Activated T-cell treated with anti-CD3 and anti-CD28 coated beads, Interleukin-2, amount 50 U/mL, for 72 hours (primary cell): ENCODE measurements around the gene DOCK2. TPM values are rescaled to one million over a fixed set of nuclear protein-coding genes. Genes with fewer than 3 reads are reported as not detected.
A peak's percentile ranks its signal among the peaks of the same experiment; 100 is the strongest.

Experiments
- ATAC-seq, 2 donors: fragments of 150-1000 bp; cut with Tn5 transposase; replicated peaks in 1 of 2; 2 replicates each; pipeline ENCODE4 v1.10.0; 2021; ENCODE audit warnings: moderate library complexity in 2 of 2, mild to moderate bottlenecking in 1 of 2
- DNase-seq, 2 donors: peaks; one replicate each; pipeline ENCODE4 v3.0.0; 2021 to 2022; ENCODE audit warnings: mixed read lengths in 1 of 2
- H3K27ac Mint-ChIP-seq: one replicate; pipeline ENCODE4 v1.8.0; 2022; ENCODE audit warnings: mild to moderate bottlenecking, moderate library complexity, mixed read lengths
- H3K27me3 Mint-ChIP-seq: one replicate; pipeline ENCODE4 v1.8.0; 2022; ENCODE audit warnings: low read depth, mixed read lengths
- H3K36me3 Mint-ChIP-seq, 2 donors: one replicate each; pipeline ENCODE4 v1.8.0; 2022; ENCODE audit warnings: mixed read lengths in 2 of 2, mild to moderate bottlenecking in 1 of 2; ENCODE audit not compliant: insufficient read depth in 2 of 2
- H3K4me1 Mint-ChIP-seq: one replicate; pipeline ENCODE4 v1.8.0; 2022; ENCODE audit warnings: low read depth, mixed read lengths
- H3K4me3 Mint-ChIP-seq, 2 donors: one replicate each; pipeline ENCODE4 v1.8.0; 2022; ENCODE audit warnings: mild to moderate bottlenecking in 2 of 2, mixed read lengths in 2 of 2, moderate library complexity in 2 of 2
- H3K9me3 Mint-ChIP-seq, 2 donors: one replicate each; pipeline ENCODE4 v1.8.0; 2022; ENCODE audit warnings: mixed read lengths in 2 of 2
- total RNA-seq, 2 donors: library from RNA; stranded (reverse); gene quantifications; one replicate each; pipeline ENCODE4 v1.2.3, GENCODE V29; 2022

The DOCK2 gene
- total RNA-seq, 2 donors from 2014 or later, result 242 to 245 TPM

DNA sequence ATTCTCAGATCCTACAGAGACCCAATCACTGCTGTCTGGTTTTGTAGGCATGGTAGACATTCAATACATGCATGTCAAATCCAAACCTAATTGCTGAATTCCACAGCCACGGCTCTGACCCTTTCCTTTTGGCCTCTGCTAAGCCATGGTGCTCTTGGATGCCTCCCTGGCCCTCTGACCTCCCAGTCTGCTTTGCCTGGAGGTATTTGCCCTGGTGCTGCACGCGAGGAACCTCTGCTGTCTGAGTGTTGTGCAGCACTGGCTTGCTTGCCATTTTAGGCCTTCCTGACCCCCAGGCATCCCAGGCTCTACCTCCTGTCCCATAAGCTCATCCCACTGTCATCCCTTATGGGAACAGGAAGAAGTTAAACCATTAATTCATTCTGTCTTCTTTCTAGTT is 60.9 kb downstream of the DOCK2 start:
- H3K27me3 Mint-ChIP-seq, result no peaks in the 10 kb centered on the region
- H3K9me3 Mint-ChIP-seq, result no peaks in the 10 kb centered on the region
- peak overlapping the region; percentile 47 for H3K27ac Mint-ChIP-seq
- no peak overlapping the region for H3K4me3 Mint-ChIP-seq
- peaks cover 11 to 37% of the 10 kb centered on the region in 2 donors for H3K36me3 Mint-ChIP-seq
- peaks cover 12% of the 10 kb centered on the region for H3K4me1 Mint-ChIP-seq
- no peak for DNase-seq
- no peak for ATAC-seq

DNA sequence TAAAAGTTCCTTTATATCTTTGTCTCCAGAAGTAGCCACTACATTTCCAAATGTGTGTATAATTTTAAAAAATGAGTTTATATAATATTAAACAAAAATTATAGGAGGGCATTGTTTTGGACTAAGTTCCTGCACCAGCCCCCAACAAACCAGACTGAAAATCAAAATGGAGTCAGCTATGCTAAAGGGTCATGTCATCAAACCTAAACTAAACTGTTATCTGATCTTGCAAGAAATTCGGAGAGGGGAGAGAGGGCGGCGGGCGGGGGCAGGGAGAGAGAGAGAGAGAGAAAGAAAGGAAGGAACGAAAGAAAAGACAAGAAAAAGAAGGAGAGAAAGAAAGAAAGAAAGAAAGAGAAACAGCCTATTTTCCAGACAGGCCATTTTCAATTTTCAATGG is 63.5 kb downstream of the DOCK2 start:
- H3K4me1 Mint-ChIP-seq, result peaks cover 38% of the 10 kb centered on the region
- no peak for DNase-seq
- no peaks in the 10 kb centered on the region for H3K27me3 Mint-ChIP-seq
- no peak for ATAC-seq
- no peak overlapping the region for H3K4me3 Mint-ChIP-seq
- no peak overlapping the region for H3K27ac Mint-ChIP-seq
- no peaks in the 10 kb centered on the region for H3K9me3 Mint-ChIP-seq
- H3K36me3 Mint-ChIP-seq, result peaks cover 13 to 39% of the 10 kb centered on the region in 2 donors

DNA sequence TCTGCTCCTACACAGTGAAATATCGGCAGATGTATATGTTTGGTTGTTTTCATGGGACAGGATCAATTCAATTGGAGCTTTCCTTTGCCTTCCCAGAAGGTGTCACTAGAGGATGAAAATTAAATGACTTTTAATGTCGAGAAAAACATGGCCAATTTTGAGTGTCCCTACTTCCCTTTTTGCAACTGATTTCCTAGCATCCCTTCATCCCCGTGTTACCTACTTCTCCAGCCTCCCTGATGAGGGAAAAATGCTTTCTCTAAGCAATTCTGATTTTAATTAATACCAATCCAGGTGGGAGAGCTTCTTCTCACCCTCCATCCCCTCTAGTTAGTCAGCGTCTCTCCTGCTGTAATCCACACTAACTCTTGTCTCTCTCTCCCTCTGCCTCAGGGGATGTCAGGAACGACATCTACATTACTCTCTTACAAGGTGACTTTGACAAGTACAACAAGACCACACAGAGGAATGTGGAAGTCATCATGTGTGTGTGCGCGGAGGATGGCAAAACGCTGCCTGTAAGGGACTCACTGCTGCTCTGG is 64.9 kb downstream of the DOCK2 start:
- Mint-ChIP-seq H3K36me3 (peaks cover 16 to 38% of the 10 kb centered on the region in 2 donors), H3K27me3 (no peaks in the 10 kb centered on the region), H3K4me1 (peaks cover 51% of the 10 kb centered on the region), H3K9me3 (no peaks in the 10 kb centered on the region), H3K4me3 (no peak overlapping the region), H3K27ac (peak overlapping the region; percentile 92)
- DNase-seq, result no peak
- ATAC-seq, result no peak

DNA sequence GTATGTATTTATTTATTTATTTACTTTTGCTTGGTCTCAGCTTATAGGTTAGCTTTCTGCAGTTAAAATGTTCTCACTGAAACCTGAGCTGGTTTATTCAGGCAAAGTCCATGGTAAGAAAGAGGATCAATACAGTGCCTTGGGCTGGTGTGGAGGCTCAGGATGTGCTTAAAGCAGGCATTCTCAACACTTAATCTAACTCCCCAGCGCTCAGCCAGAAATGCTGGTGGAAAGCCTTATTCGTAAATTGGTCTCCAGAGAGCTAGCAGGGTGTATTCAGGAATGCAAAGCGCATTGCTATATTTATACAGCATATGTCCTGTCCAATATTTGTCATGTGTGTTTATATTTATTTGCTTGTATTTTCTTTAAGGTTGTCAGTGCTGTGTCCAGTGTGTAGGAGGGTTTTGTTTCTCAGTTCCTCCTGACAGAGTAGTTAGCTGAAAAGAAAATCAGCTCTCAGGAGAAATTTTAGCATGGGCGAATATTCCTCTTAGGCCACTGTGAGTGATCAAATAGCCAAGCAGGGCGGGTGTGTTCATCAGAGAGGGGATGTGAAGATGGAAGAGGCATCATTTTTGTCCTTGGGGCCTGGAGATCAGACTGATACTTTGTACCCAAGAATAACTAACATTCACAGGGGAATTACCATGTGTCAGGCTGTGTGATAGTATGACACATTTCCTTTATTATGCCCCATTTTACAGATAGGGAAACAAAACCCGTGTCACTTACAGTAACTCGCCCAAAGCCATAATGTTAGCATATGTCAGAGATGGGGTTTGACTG is 65.8 kb downstream of the DOCK2 start:
- H3K27me3 Mint-ChIP-seq, result no peaks in the 10 kb centered on the region
- H3K4me1 Mint-ChIP-seq, result peaks cover 59% of the 10 kb centered on the region
- H3K4me3 Mint-ChIP-seq, result peak overlapping the region; percentile 28 to 67
- H3K9me3 Mint-ChIP-seq, result no peaks in the 10 kb centered on the region
- peaks cover 21 to 45% of the 10 kb centered on the region in 2 donors for H3K36me3 Mint-ChIP-seq
- H3K27ac Mint-ChIP-seq, result peak overlapping the region; percentile 92
- ATAC-seq (peak; percentile 88 to 90), DNase-seq (peak; percentile 22 to 36)

DNA sequence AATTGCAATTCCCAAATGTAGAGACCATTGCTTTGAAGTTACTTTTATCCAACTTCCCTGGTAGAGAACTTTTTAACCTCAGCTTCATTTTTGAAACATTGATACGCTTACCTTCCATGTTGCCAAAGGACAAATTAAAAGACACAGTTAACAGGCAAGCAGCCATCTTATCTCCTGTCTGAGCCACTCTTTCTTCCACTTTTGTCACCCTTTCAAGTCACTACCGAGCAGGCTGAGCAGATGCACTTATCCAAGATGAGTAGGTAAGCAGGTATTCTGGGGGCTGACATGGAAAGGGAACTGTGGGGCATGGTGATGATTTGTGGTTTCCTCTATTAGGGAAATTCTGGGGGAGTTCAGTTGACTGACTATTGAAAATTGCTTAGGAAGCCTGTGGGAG is 66.7 kb downstream of the DOCK2 start:
- no peaks in the 10 kb centered on the region for H3K9me3 Mint-ChIP-seq
- H3K4me3 Mint-ChIP-seq, result peak overlapping the region; percentile 7 to 32
- no peaks in the 10 kb centered on the region for H3K27me3 Mint-ChIP-seq
- DNase-seq (no peak), ATAC-seq (no peak)
- peaks cover 59% of the 10 kb centered on the region for H3K4me1 Mint-ChIP-seq
- H3K36me3 Mint-ChIP-seq, result peaks cover 17 to 46% of the 10 kb centered on the region in 2 donors
- peak overlapping the region; percentile 92 for H3K27ac Mint-ChIP-seq

DNA sequence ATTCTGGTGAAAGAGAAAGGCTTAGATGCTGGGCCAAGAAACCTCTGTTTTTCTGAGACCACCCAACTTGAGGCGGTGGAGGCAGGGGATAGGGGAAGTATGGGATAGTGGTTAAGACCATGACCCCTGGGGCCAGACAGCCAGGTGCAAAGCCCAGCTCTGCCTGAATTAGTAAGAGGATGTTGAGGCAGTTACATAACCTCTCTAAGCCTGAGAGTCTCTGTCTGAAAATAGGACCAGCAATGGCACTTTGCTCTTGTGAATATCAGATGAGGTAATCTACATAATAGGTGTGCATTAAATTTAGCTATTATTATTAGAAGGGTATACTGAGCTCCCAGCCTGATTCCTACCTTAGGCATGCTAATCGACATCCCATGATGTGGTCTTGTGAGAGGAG is 68.2 kb downstream of the DOCK2 start:
- H3K9me3 Mint-ChIP-seq, result no peaks in the 10 kb centered on the region

DNA sequence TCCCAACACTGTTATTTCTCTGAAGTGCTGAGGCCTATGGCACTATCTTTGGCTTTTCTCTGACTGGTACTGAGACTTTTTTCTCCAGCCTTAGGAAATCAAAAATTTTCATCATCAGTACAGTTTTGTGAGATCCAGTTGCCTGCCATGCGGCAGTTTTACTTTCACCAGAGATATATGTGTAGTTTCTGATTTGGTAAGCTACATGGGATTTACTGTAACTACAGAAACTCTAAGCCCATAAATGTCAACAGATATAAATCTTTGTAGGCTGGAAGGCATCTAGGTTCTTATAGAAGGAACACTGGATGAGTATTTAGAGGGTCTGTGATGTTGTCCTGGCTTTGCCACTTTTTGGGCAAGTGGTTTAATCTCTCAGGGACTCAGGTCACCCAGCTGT is 69.0 kb downstream of the DOCK2 start:
- Mint-ChIP-seq H3K27ac (peak overlapping the region; percentile 90), H3K4me1 (peaks cover 59% of the 10 kb centered on the region)
- peak; percentile 36 to 47 for ATAC-seq

More for the DNA sequence above, 68.2 kb downstream of the DOCK2 start:
- Mint-ChIP-seq H3K27me3 (no peaks in the 10 kb centered on the region), H3K36me3 (peaks cover 16 to 47% of the 10 kb centered on the region in 2 donors), H3K27ac (peak overlapping the region; percentile 90), H3K4me3 (peak overlapping the region in 1 of 2 donors; percentile 55), H3K4me1 (peaks cover 59% of the 10 kb centered on the region)
- no peak for DNase-seq
- ATAC-seq, result no peak

DNA sequence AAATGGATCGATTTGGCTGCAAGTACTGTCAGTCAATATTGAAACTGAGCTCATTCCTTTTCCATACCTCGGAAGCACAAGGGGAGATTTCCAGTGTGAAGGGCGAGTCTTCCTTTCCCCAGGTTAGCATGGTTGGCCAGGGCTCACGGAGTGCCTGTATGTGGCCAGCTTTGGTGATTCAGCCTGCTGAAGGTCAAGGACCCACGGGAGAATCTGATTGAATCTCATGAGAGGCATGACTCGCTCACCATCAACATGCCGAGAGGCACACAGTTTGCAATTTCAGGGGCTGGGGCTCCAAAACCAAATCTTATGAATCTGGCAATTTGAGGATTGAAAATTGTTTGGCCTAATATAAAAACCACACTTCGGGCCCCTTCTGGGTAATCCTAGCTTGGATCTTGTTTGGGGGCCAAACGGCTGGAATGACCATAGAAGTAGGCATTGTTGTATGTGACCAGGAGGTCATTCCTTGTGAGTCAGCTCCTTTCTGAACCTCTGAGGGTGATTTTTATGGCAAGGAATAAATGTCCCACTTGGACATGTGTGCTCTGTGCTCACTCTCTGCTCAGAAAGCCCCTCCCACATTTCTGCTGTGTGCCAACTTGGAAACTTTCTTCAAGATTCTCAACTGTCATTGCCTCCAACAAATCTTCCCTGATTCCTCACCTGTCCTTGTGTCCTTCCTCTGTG is 69.8 kb downstream of the DOCK2 start:
- Mint-ChIP-seq H3K27ac (peak overlapping the region; percentile 90), H3K4me3 (peak overlapping the region; percentile 11 to 56), H3K9me3 (no peaks in the 10 kb centered on the region), H3K4me1 (peaks cover 57% of the 10 kb centered on the region), H3K36me3 (peaks cover 19 to 46% of the 10 kb centered on the region in 2 donors), H3K27me3 (no peaks in the 10 kb centered on the region)
- ATAC-seq (peak; percentile 31 to 36), DNase-seq (peak; percentile 14 to 27)

More for the DNA sequence above, 69.0 kb downstream of the DOCK2 start:
- Mint-ChIP-seq H3K36me3 (peaks cover 18 to 50% of the 10 kb centered on the region in 2 donors), H3K4me3 (peak overlapping the region; percentile 55 to 62), H3K9me3 (no peaks in the 10 kb centered on the region), H3K27me3 (no peaks in the 10 kb centered on the region)
- no peak for DNase-seq

DNA sequence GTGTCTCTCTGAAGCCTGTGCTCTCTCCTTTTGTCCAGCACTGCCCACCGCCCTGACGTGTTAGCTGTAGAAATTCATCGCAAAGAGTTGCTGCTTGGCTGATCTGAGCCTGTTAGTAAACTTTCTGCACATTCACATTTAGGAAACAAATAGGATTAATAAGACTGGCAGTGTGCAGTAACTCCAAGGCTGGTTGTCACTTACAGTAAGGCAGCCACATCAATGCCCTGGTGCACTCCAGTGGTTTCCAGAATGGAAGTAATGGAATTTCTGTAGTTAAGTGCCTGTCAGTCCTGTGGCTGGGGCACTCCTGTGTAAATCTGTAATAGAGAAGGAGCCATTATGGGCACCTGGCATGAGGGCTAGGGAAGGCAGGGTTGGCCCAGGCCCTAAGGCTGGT is 70.6 kb downstream of the DOCK2 start:
- Mint-ChIP-seq H3K36me3 (peaks cover 16 to 41% of the 10 kb centered on the region in 2 donors), H3K4me1 (peaks cover 49% of the 10 kb centered on the region), H3K27ac (peak overlapping the region; percentile 51), H3K4me3 (no peak overlapping the region), H3K27me3 (no peaks in the 10 kb centered on the region), H3K9me3 (no peaks in the 10 kb centered on the region)
- no peak for ATAC-seq
- DNase-seq, result no peak

DNA sequence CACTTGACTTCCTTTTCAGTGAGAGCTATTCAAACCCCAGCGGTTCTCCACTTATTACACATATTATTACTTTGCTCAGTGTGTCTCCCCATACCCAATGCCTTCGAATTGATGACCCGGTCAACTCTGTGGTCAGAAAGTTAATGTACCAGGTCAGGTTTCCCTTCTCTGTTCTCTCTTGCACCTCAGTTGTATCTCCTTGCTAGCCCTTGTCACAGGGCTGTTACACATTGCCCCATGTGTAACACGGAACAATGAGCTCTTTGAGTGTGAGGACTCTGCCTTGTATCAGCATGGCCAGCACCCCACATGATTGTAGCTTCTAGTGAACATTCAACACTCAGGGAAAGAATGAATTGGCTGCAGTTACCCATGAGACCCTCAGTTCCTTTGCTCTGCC is 73.6 kb downstream of the DOCK2 start:
- Mint-ChIP-seq H3K27ac (no peak overlapping the region), H3K4me1 (peaks cover 26% of the 10 kb centered on the region), H3K27me3 (no peaks in the 10 kb centered on the region), H3K9me3 (no peaks in the 10 kb centered on the region), H3K36me3 (peaks cover 15 to 40% of the 10 kb centered on the region in 2 donors), H3K4me3 (no peak overlapping the region)
- DNase-seq (no peak), ATAC-seq (no peak)

DNA sequence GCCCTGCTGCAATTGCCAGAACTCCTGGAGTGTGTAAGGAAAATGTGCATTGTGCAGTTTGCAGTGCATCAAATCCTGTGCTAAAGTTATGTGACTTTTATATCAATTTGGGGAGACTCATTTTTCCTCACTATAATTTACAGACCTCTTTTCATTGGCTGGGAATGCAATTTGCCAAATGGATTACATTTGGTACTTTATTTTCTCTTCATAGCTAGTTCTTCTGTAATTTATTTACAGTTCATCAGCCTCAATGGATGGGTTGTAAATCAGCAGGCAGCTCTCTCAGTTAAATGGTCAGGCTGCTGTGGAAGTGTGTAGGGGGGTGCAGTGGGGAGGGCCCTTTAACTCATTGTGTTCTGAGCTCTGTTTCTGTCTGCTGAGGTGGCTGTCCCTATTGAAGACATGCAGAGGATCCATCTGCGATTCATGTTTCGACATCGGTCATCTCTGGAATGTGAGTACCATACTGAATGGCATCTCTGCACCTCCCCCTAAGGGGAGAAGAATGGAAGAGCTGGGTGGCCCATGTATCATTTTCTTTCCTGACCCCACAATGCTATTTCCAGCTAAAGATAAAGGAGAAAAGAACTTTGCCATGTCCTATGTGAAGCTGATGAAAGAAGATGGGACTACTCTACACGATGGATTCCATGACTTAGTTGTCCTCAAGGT is 74.6 kb downstream of the DOCK2 start:
- Mint-ChIP-seq H3K4me1 (peaks cover 26% of the 10 kb centered on the region), H3K4me3 (no peak overlapping the region), H3K27ac (no peak overlapping the region), H3K27me3 (no peaks in the 10 kb centered on the region), H3K36me3 (peaks cover 22 to 47% of the 10 kb centered on the region in 2 donors), H3K9me3 (no peaks in the 10 kb centered on the region)
- ATAC-seq (no peak), DNase-seq (no peak)

DNA sequence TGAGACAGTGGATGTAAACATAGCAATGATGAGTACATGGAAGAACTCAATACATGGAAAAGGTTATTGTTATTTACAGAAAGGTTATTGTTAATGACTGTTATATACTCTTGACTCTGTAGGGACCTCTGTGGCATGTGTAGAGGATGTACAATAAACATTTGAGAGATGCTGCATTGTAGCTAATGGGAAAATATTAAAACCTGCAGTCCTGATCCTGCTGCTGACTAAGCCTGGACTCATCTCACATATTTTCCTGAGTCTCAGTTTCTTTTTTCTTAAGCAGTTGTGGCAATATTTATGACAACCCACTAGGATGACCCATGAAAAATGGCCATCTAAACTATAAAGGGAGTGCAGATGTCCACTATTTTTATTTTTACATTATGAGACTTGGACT is 75.4 kb downstream of the DOCK2 start:
- no peak for DNase-seq

DNA sequence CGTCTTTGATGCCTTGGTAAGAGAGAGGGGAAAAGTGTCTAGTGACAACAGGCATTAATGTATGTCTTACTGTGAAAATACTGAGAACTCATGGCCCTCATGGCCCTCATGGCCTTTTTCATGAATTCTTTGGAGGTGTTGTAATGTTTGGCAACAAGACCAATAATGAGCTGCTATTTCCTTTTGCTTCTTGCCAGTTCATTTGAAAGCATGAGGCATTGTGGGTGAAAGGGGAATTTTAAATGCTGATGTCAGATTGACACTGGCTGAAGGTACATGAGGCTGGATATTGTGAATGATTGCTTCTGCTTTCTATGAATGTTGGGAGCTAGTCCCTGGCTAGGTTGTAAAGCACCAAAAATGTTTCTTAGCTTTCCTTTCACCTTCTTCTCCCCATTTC is 79.2 kb downstream of the DOCK2 start:
- Mint-ChIP-seq H3K27me3 (no peaks in the 10 kb centered on the region), H3K4me1 (peaks cover 34% of the 10 kb centered on the region), H3K4me3 (peak overlapping the region in 1 of 2 donors; percentile 0), H3K27ac (peak overlapping the region; percentile 72), H3K36me3 (peaks cover 31 to 69% of the 10 kb centered on the region in 2 donors), H3K9me3 (no peaks in the 10 kb centered on the region)
- ATAC-seq (peak; percentile 45 to 60), DNase-seq (peak in 1 of 2 donors; percentile 13)

More for the DNA sequence above, 75.4 kb downstream of the DOCK2 start:
- Mint-ChIP-seq H3K4me3 (no peak overlapping the region), H3K9me3 (no peaks in the 10 kb centered on the region), H3K27me3 (no peaks in the 10 kb centered on the region), H3K27ac (no peak overlapping the region), H3K36me3 (peaks cover 22 to 51% of the 10 kb centered on the region in 2 donors), H3K4me1 (peaks cover 20% of the 10 kb centered on the region)
- ATAC-seq, result no peak
